ENCODE results near the gene MYO16.
A peak's percentile ranks its signal among the peaks of the same experiment; 100 is the strongest.

The MYO16 gene

DNA sequence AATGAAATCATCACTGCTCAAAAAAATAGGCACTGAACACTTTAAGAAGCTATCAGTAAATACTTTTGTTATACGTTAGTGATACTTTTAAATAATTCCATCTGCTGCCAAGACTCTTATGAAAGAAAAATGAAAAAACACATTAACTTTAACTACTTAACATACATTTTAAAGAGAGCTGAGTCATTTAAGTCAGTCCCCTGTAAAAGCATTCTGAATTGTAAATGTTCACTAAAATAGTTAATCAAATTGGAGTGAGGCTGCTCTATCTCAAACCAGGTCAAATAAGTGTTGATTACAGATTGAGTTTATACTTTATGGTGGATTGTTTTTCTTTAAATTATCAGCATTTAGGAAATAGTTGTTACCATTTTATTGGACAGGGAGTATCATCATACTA is 274.2 kb downstream of the MYO16 start:
- DNase-seq: no peak

DNA sequence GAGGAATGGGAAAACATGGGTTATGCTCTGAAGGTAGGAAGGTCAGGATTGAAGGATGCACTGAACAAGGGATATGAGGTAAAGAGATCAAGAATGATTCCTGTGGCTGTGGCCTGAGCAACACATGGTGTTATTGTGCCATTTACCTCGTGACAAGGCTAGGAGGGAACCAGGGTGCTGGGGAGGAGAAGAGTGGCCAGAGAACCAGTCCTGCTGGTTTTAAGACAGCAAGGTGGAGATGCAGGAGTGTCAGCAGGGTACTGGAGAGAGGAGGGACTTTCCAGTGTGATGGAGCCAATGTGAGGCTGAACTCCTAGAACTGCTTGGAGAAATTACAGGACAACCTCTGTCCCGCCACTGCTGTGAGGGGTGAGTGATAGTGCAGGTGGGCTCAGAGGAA is 282.4 kb downstream of the MYO16 start:
- DNase-seq: no peak

DNA sequence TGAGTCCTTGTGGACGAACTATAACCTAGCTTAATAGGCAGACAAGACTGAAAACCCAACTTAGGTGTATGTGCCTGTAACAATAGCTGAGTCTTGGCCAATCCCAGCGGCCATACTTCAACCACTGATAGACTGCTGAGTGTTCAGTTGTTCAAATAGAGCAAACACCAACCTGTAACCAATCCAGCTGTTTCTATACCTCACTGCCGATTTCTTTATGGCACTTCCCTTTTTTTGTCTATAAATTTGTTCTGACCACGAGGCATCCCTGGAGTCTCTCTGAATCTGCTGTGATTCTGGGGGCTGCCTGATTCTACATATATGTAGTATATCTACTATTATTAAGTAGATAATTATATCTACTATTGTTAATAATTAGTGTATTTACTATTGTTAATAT is 284.3 kb downstream of the MYO16 start:
- DNase-seq: peak; percentile 16

DNA sequence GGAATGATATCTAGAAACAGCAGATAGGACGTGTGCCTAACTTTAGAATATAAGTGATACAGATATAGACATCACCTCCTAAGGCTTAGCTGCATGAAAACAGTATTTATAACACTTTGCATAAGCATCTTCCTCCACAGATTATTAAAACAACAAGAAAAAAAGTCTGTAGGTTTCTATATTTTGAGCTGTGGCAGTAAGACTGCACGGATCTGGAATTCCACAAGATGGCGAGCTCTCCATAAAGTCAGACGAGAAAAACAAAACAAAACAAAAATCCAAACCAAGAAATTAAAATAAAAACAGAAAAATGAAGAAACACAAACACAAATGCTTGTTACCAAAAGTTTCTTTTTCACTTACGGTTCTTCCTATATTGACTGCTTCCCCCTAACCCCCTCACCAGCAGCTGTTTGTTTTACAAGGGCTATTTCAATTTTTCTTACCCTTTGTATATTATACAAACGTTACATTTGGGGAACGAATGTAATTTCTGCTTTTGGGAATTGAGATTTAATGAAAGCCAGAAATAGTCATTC is 285.8 kb downstream of the MYO16 start:
- DNase-seq: peak; percentile 31

DNA sequence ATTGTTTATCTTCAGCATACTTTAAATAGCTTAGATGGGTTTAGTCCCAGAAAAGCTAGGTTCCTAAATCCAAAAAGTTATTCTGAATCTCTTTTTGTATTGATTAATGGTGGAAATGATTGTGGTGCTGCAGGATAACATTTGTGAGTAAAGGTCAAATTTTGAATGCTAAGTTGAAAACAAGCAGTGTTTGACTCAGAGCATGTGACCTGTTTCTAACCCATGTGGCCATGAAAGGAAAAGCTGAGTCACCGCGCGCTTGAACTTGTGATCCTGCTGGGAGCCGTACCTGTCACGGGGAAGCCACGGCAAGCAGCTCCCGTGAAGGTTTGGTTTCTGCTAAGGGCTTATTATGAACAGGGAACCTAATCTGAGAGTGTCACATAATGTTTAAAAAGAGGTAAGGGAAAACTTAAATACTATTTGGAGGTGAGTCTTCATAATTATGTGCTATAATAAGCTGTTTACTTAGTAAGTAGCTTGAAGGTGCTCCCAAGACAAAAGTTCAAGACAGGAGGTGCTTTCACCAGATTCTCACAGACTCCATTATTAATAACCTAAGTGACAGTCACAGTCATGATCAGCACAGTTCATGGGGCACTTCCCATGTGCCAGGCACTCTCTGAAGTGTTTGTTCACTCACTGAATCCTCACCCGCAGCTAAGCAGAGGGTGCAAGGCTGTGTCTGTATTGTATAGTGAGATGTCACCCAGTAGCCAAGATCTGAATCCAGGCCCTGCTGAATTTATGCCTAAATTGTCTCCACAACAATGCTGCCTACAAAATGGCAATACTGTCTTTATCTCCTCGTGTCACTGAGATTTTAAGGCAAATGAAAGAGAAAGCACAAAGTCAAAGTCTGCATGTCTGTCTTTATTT is 286.5 kb downstream of the MYO16 start:
- DNase-seq: peak; percentile 73

DNA sequence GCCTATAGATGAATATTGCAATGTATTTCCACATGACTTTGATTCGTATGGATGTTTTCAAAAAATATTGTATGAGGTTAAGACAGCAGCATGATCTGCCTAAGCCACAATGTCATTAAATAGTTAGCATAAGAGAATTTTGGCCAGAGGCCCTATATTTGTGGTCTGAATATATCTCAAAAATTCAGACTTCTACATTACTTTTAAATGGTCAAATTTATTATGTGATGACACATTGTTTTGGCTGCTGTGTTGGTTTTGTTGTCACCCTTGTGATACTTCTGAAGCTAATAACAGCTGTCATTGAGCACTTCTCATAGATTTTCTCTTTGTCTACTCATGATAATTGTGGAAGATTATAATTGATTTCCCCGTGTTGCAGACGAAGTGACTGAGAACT is 288.2 kb downstream of the MYO16 start:
- DNase-seq: no peak

DNA sequence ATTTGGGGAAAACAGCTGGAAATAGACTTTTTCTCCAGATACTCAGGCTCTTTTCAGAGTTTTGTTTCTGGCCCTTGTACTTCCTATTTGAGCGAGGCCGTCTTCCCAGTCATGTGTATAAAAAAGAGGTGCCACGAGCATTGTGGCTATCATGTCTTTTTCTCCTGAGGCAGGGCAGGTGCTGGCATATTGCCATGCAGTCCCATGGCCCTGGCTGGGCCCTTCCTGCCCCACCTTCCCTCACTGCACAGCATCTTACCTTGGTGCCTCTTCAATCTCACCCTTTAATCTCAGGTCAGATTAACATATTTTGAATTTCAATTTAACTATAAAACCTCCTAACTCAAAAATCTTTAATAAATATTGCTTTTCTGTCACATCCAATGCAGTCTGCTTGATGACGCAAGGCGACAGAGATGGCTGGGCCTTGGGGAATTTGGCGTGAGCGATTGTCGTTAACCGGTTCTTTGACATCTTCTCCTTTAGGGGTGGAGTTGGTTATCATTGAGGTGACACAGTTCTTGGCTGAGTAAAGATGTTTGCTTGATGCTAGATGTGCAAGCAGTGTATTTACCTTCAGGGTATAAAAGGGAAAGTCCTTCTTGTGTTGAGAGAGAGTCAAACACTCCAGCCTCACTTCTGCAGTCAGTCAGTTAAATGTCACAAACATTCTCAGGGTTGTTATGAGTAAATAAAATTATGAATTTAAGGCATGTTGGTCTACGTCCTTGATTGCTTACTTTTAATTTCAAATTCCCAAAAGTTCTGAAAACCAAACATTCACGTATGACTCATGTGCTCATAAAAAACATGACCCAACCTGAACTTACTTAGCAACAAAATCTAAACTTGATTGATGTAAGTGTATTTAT is 289.9 kb downstream of the MYO16 start:
- no peak for DNase-seq

DNA sequence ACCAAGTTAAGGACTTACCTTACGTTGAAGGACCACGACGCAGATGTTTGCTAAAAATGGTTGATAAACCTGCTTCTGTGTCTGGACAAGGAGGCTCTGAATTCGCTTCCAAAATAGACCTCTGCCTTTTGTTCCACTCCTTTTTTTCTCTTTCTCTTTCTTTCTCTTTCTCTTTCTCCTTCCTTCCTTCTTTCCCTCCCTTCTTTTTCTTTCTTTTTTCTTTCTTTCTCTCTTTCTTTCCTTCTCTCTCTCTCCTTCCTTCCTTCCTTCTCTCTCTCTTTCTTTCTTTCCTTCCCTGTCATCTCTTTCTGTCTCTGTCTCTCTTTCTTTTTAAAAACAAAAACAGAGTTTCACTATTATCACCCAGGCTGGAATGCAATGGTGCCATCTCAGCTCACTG is 290.7 kb downstream of the MYO16 start:
- DNase-seq: no peak

- no peak for DNase-seq
Measured at GRCh38 chr13:108921238-108921637, 291.8 kb downstream of the MYO16 start.

DNA sequence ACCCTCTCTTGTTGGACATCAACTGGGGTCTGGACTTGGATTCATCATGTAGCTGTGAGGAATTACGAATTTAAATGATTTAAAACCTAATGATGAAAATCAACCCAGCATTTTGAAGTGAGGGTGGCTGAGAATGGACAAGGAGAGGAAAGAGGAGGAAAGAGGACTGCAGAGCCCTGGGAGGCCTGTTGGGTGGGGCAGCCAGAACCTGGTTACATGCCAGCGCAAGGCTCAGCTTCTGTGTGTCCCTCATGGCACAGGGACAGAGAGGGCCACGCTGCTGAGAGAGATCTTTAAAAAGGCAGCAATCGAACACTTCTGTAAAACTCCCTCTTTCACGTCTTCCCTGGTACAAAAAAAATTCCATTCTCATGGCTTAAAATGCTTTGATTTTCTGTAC is 292.7 kb downstream of the MYO16 start:
- DNase-seq: no peak

GRCh38 chr13:108923386-108924047 is 294.1 kb downstream of the MYO16 start:
- no peak for DNase-seq

GRCh38 chr13:108924134-108924533 is 294.7 kb downstream of the MYO16 start:
- no peak for DNase-seq

DNA sequence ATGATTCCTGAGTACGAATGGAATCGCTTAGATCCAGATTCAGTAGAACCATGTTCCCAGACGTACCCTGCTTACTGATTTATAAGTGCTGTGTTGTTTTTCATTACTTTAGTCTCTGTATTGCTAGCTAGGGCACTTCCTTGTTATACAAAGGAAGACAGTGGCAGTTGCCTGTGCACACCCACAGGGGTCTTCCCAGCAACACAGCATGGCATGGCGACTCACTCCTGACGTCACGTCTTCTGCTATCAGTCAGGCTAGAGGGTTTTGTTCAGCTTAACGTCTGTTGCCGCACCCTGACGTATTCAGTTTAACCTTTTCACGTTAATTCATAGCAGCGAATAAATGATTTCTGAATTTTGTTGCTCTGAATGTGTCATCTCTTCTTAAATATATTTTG is 295.1 kb downstream of the MYO16 start:
- no peak for DNase-seq

DNA sequence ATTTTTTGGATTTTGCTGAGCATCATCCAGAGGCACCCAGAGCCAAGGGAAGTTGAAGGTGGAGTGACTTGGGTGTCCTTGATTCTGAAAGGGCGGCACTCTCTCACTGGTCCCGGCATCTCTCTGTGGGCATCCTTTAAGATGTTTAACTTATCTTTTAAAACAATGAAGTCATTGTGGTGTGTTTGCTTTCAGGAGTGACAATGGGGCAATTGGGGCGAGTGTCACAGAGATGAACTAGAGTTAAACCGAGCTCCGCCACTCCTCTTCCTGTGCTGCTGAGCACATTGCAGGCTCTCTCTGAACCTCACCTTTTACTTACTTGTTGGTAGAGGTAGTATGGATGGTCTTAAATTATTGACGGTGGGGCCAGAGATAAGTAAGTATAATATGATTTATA is 295.7 kb downstream of the MYO16 start:
- DNase-seq: no peak

- no peak for DNase-seq
Measured at GRCh38 chr13:108926862-108927261, 297.5 kb downstream of the MYO16 start.

DNA sequence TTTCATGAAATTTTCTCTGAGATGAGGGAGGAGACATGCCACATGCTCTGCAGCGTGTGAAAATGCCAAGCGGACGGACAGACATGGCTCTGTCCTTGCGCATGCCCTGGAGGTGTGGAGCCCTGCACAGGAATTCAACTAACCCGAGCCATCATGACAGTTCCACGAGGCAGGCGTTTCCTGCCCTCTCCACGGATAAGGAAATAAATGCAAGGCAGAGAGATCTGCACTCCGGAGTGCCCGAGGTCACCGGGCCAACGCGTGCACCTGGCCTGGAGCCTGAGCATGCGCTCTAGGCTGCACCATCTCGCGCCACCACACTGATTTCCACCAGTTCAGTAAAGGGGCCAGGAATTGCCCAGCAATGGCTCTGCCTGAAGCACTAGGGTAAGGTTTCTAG is 298.2 kb downstream of the MYO16 start:
- DNase-seq: no peak

DNA sequence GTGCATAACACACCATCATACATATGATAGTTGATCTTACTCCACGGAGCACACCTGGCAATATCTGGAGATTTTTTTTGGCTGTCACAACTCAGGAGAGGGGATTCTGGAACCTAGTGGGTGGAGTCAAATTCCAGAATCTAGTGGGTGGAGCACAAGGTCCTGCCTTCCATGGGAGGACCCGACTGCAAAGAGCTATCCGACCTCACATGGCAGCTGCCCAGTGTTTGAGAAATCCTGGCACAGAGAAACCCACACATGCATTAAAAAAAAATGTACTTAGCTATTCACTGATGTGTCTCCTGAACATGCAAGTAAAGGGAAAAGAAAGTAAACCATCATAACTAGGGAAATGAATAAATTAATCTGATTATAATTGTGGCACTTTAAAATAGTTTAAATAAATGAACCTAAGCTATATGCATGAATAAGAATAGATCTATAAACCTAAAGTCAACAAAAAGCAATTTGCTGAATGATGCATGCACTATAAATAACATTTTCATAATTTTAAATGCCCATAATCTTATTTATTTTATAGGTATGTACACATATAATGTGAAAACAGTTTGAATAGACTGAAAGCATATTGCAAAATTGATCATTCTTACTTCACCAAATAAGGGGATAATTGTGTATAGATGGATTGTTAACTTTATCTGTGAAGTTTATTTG is 300.3 kb downstream of the MYO16 start:
- DNase-seq: no peak

GRCh38 chr13:108932196-108932595 is 302.8 kb downstream of the MYO16 start:
- DNase-seq: no peak

- DNase-seq: no peak
Measured at GRCh38 chr13:108933061-108933460, 303.6 kb downstream of the MYO16 start.

GRCh38 chr13:108938155-108938554 is 308.7 kb downstream of the MYO16 start:
- no peak for DNase-seq

DNA sequence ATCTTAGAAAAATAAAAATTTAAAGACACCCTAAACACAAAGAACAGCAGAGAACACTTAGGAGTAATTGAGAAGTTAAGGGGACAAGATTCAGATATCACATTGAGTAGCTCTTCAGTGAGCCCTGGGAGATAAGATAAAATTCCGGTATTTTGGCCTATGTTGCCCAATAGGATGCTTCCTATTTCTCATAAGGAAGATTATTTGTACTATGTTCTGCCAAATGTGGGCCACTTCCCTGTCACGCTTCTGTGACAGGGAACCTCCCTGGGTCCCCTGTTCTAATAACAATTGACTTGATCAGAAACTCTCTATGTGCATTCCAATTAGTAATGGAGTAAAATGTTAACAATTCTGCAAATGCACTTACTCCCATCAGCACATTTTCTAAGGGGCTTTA is 310.7 kb downstream of the MYO16 start:
- DNase-seq: no peak

DNA sequence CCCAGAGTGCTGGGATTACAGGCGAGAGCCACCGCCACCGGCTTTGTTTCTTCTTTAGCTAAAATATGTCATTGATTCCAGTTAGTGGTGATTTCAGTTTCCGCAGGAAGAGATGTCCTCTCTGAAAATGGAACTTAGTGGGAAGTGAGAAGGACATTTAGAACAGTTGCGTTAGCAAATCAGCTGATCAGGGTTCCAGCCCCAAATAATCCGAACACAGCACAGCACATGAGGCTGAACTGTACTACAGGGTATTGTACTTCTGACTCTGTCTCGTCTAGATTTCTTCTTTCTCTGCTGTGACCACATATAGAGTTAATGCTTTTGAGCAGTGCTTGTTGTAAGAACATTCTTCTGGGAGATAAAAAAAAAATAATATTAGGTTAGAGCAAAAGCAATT is 314.4 kb downstream of the MYO16 start:
- DNase-seq: no peak

GRCh38 chr13:108944760-108945159 is 315.3 kb downstream of the MYO16 start:
- DNase-seq: no peak

All from GF-D8 (cell line).